ENCODE data around the gene TADA2B.
"Not testable (repeated sequence)": the region's sequence is repeated elsewhere in the genome, so short reads cannot be mapped to it uniquely, and the experiment has no call there.

The TADA2B gene

GRCh38 chr4:7094916-7095315 is 51.7 kb downstream of the TADA2B start:
- DNase-seq (ENCODE audit: extremely low spot score), result no peak
- POLR2A ChIA-PET, result interaction anchor here (0.7 kb wide), 1 partner anchor 539 kb away, joined by 6 read pairs; no protein-coding TSS in a partner anchor
- CTCF ChIA-PET, result interaction anchor here (1.1 to 3.9 kb wide), 3 partner anchors 8 to 24 kb away, joined by 4 to 19 read pairs (median 9); no protein-coding TSS in a partner anchor
- no peak for TF ChIP-seq CTCF (IDR thresholded peaks at IDR 0.05; ENCODE audit: control extremely low read depth, extremely low read depth, low read depth, missing control alignments)

- POLR2A ChIA-PET, result no interaction called here
- peak; percentile 4 for DNase-seq (ENCODE audit: extremely low spot score)
- no peak for TF ChIP-seq CTCF (IDR thresholded peaks at IDR 0.05; ENCODE audit: control extremely low read depth, extremely low read depth, low read depth, missing control alignments)
- CTCF ChIA-PET, result interaction anchor here (3.9 kb wide), 1 partner anchor 13 kb away, joined by 19 read pairs; no protein-coding TSS in a partner anchor
These were observed 52.5 kb downstream of the TADA2B start for GRCh38 chr4:7095611-7096155.

GRCh38 chr4:7096236-7096635 is 53.1 kb downstream of the TADA2B start:
- ChIA-PET POLR2A (no interaction called here), CTCF (interaction anchor here (0.8 to 3.9 kb wide), 3 partner anchors 8 to 28 kb away, joined by 4 to 19 read pairs (median 4); partner anchors contain the start of gene GRPEL1)
- TF ChIP-seq CTCF (IDR thresholded peaks at IDR 0.05; ENCODE audit: control extremely low read depth, extremely low read depth, low read depth, missing control alignments), result no peak

GRCh38 chr4:7101692-7102515 is 58.7 kb downstream of the TADA2B start:
- POLR2A ChIA-PET, result no interaction called here
- TF ChIP-seq CTCF (IDR thresholded peaks at IDR 0.05; ENCODE audit: control extremely low read depth, extremely low read depth, low read depth, missing control alignments), result peak; percentile 63
- peak; percentile 79 for DNase-seq (ENCODE audit: extremely low spot score)
- CTCF ChIA-PET, result interaction anchor here (0.7 to 4.5 kb wide), 19 partner anchors 8 to 770 kb away, joined by 3 to 17 read pairs (median 3); partner anchors contain the start of genes GRPEL1 and MRFAP1L1

More at GRCh38 chr4:7096236-7096635, 53.1 kb downstream of the TADA2B start:
- peak; percentile 2 for DNase-seq (ENCODE audit: extremely low spot score)

GRCh38 chr4:7102516-7102909 is 59.3 kb downstream of the TADA2B start:
- POLR2A ChIA-PET; DNase-seq (ENCODE audit: extremely low spot score): not testable (repeated sequence)
- CTCF ChIA-PET, result interaction anchor here (0.7 to 4.5 kb wide), 14 partner anchors 7 to 771 kb away, joined by 3 to 17 read pairs (median 4); partner anchors contain the start of gene MRFAP1L1

- peak; percentile 6 for TF ChIP-seq CTCF (IDR thresholded peaks at IDR 0.05; ENCODE audit: control extremely low read depth, extremely low read depth, low read depth, missing control alignments)
These were observed 59.9 kb downstream of the TADA2B start for GRCh38 chr4:7103031-7103606.

More at GRCh38 chr4:7103031-7103606, 59.9 kb downstream of the TADA2B start:
- DNase-seq (ENCODE audit: extremely low spot score), result peak; percentile 97
- POLR2A ChIA-PET, result no interaction called here
- CTCF ChIA-PET, result interaction anchor here (0.7 to 4.5 kb wide), 11 partner anchors 9 to 393 kb away, joined by 3 to 17 read pairs (median 3); partner anchors contain the start of gene MRFAP1L1

Measured in GM10248 (cell line).